ENCODE data around the gene C3AR1.
"Not testable (repeated sequence)": the region's sequence is repeated elsewhere in the genome, so short reads cannot be mapped to it uniquely, and the experiment has no call there.

C3AR1 gene

DNA sequence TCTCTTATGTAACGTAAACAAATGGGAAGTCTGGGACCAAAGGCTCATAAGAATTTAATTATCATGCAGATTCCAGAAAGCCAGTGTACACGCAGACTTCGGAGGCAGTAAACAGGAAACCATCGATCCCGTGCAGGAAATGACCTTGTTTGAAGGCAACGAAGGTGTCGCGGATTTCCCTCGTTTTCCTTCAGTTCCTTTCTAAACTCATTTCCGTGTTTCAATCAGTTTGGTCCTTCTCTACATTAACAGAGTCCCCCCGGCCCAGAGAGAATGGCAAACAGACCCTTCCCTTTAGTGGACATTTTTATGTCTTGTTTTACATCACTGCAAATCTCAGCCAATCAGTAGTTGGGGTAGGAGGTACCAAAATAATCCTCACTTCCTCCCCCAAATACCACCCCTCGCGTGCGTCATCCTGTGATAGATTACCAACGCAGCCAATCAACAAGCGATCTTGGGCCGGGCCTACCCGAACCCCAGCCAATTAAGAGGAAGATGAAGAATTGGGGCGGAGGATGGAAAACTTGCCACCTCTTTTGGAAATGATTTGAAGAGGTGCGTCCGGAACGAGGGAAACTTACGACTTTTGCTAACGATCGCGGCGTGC is 39.8 kb downstream of the C3AR1 start:
- DNase-seq = peak; percentile 91

DNA sequence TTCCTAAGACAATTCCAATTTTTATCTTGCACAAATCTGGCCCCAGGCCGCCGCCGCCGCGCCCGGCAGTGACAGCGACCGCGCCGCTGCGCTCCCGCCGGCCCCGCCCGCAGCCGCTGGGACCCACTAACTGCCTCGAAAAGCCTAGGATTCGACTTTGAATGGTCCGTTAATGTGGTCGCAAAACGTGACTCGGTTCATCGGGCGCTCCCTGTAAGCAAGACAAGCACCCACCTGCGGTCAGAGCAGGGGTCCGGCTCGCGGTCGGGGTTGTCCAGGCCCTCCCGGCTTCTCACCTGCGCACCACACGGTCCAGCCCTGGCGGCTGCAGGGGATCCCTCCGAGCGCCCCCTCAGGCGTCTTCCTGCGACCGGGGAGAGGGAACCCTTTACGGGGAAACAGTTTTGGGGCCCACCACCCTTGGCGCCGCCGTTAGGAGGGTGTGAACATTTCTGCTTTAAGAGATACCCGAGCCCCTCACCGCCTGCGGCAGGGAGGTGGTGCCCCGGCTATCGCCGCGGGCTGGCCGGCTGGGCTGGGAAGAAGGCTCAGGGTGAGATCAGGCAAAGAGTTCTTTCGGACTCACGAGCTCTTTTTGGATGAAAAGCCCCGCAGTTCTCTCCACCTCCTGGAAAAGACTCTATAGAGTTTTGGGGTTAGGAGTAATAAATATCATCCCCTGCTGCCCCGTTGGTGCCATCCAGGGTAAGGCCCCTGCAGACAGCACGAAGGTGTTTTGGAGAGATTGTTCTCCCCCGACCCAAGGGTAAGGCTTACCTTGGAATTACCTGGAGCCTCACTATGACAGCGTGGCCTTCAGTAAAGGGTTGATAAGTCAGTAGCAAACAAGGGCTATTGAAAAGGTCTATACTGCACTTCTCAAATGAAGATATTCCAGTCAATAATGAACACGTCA is 47.2 kb downstream of the C3AR1 start:
- no peak for DNase-seq

DNA sequence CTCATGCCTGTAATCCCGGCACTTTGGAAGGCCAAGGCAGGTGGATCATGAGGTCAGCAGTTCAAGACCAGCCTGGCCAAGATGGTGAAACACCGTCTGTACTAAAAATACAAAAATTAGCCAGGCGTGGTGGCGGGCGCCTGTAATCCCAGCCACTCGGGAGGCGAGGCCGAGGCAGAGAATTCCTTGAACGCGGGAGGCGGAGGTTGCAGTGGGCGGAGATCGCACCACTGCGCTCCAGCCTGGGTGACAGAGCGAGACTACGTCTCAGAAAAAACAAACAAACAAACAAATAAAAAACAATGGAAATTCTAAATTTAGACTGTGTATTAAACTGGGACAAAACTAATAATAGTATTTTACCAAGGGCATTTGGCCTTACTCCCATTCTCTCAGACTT is 47.9 kb downstream of the C3AR1 start:
- not testable (repeated sequence) for DNase-seq

DNA sequence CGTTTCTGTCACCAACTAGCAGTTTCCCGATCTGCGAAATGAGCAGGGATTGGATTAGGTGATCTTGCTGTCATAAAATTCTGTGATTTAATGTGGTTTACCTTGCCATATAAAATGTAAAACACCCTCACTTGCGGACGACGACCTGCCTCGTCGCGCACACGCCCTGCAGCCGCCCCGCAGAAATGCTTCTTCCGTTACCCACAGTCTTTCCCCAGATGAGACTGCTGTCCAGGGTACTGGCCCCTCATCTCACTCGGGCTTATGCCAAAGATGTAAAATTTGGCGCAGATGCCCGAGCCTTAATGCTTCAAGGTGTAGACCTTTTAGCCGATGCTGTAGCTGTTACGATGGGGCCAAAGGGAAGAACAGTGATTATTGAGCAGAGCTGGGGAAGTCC is 51.3 kb downstream of the C3AR1 start:
- DNase-seq = no peak

DNA sequence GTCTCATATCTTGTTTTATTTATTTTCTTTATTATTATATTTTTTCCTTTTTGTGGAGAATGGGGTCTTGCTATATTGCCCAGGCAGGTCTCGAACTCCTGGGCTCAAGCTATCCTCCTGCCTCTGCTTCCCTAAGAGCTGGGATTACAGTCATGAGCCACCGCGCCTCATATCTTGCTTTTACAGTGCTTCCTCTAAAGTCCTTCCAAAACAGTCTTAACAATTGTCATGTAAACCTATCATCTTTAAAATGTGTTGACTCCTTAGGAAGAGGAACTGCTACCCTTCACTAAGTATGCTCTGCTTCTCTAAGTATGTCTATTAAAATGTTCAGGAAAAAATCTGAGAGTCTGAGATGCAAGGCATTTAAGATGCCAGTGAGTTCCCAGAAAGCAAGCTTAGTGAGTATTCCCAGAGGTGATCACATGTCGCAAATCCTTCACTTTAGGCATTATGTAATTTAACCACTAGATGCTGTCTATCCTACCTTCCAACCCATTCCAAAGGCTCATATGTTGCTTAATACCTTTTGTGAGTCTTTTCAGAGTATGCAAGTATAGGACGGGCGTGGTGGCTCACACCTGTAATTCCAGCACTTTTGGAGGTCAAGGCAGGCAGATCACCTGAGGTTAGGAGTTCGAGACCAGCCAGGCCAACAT is 53.4 kb downstream of the C3AR1 start:
- DNase-seq = no peak

DNA sequence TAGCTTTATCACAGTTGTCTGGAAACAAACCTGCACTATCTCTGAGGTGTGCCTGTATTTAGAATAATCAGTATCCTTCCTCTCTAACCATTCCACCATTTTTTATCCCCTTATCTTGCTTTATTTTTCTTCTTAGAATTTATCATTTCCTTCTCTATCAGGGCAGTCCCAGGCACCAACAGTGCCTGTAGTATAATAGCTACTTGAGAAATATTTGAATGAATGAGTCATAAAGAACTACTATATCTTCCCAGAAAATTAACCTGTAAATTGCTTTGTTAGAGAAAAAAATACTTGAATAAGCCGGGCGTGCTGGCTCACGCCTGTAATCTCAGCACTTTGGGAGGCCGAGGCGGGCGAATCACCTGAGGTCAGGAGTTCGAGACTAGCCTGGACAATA is 54.8 kb downstream of the C3AR1 start:
- DNase-seq = no peak

Measured in T1000 (cell line).